H1 (cell line): ENCODE results near the gene USP13. TPM values are rescaled to one million over a fixed set of nuclear protein-coding genes. Genes with fewer than 3 reads are reported as not detected.

Source experiments
- CTCF ChIA-PET: fragments of 300-600 bp; sonication (Branson Sonifier 250); formaldehyde crosslinking; loops from one replicate; lab custom pipeline; 2021; ENCODE audit not compliant: partially characterized antibody; lab: Charles Lee
- POLR2A ChIA-PET: fragments of 300-600 bp; sonication (Branson Sonifier 250); formaldehyde crosslinking; loops from one replicate; lab custom pipeline; 2021; ENCODE audit warnings: inconsistent platforms; ENCODE audit not compliant: partially characterized antibody; lab: Charles Lee
- DNase-seq, 2 experiments: peaks; one replicate each; pipeline versions ENCODE4 v3.0.0 to v3.0.0-alpha.2; 2010 to 2022; ENCODE audit warnings: low spot score in 2 of 2, low read depth in 1 of 2, mixed read lengths in 1 of 2
- FAIRE-seq: peaks from 2 replicates; lab custom pipeline; 2011; peaks lifted over from hg19 to GRCh38; lab: Jason Lieb, UNC
- H2AFZ ChIP-seq: 2 replicates; pipeline ENCODE4 v1.8.1; 2012; ENCODE audit warnings: low read length, inconsistent platforms
- H2AK5ac ChIP-seq: 2 replicates; pipeline ENCODE4 v1.6.1; 2013; ENCODE audit warnings: low read depth, low read length
- H2BK120ac ChIP-seq: replicated peaks from 2 replicates; pipeline ENCODE3; 2013; ENCODE audit warnings: low read depth, low read length, inconsistent platforms
- H2BK12ac ChIP-seq: 2 replicates; pipeline ENCODE4 v1.6.1; 2013; ENCODE audit warnings: low read depth, low read length
- H2BK15ac ChIP-seq: 2 replicates; pipeline ENCODE4 v1.6.1; 2013; ENCODE audit warnings: low read length
- H2BK20ac ChIP-seq: 2 replicates; pipeline ENCODE4 v1.6.1; 2013; ENCODE audit warnings: low read length
- H2BK5ac ChIP-seq: 2 replicates; pipeline ENCODE4 v1.6.1; 2013; ENCODE audit warnings: low read depth, low read length
- H3K14ac ChIP-seq: 2 replicates; pipeline ENCODE4 v1.6.1; 2013; ENCODE audit warnings: inconsistent platforms; ENCODE audit not compliant: insufficient read length
- H3K18ac ChIP-seq: 2 replicates; pipeline ENCODE4 v1.6.1; 2013; ENCODE audit warnings: low read length; ENCODE audit errors: extremely low read depth
- H3K23ac ChIP-seq: 2 replicates; pipeline ENCODE4 v1.6.1; 2013; ENCODE audit warnings: inconsistent platforms; ENCODE audit not compliant: insufficient read length
- H3K23me2 ChIP-seq: 2 replicates; pipeline ENCODE4 v1.6.1; 2013; ENCODE audit warnings: low read depth, low read length
- H3K27ac ChIP-seq: 2 replicates; pipeline ENCODE4 v1.6.1; 2011; ENCODE audit warnings: low read depth, low read length, inconsistent platforms
- H3K27me3 ChIP-seq, 4 experiments: replicated peaks in 1 of 4; 1 replicate in 1 of 4; 2 replicates in 3 of 4; pipeline versions ENCODE4 v1.6.1 to v1.8.1; 2011 to 2013; ENCODE audit warnings: low read length in 3 of 4, mild to moderate bottlenecking in 3 of 4, inconsistent platforms in 2 of 4, mixed read lengths in 2 of 4, moderate library complexity in 1 of 4; ENCODE audit not compliant: control insufficient read depth in 3 of 4, insufficient read depth in 3 of 4; ENCODE audit errors: extremely low read depth in 1 of 4
- H3K36me3 ChIP-seq, 4 experiments: 2 replicates each; pipeline versions ENCODE4 v1.6.1 to v1.8.1; 2011 to 2013; ENCODE audit warnings: mild to moderate bottlenecking in 4 of 4, low read length in 3 of 4, moderate library complexity in 2 of 4, control low read depth in 1 of 4, inconsistent platforms in 1 of 4; ENCODE audit not compliant: insufficient read depth in 4 of 4, control insufficient read depth in 2 of 4
- H3K4ac ChIP-seq: replicated peaks from 2 replicates; pipeline ENCODE3; 2013; ENCODE audit warnings: low read length, low read depth, mixed read lengths, inconsistent platforms; ENCODE audit not compliant: insufficient read length
- H3K4me1 ChIP-seq, 4 experiments: replicated peaks in 1 of 4; 1 replicate in 1 of 4; 2 replicates in 3 of 4; pipeline versions ENCODE4 v1.6.1 to v1.8.1; 2011 to 2013; ENCODE audit warnings: low read length in 3 of 4, inconsistent platforms in 2 of 4, mixed read lengths in 1 of 4; ENCODE audit not compliant: insufficient read depth in 4 of 4, control insufficient read depth in 3 of 4
- H3K4me2 ChIP-seq, 2 experiments: 2 replicates each; pipeline versions ENCODE4 v1.6.1 to v1.8.1; 2011 to 2013; ENCODE audit warnings: low read depth in 2 of 2, low read length in 2 of 2, control low read depth in 1 of 2, inconsistent platforms in 1 of 2, mild to moderate bottlenecking in 1 of 2; ENCODE audit not compliant: insufficient read depth in 1 of 2
- H3K4me3 ChIP-seq, 4 experiments: fragments of 200-600, 300-600 bp in 1 of 4; sonication (generic), shearing (Covaris generic), sonication (Bioruptor Twin) in 1 of 4; 2 replicates each; pipeline versions ENCODE4 v1.5.1 to v1.8.1; 2011 to 2016; ENCODE audit warnings: low read length in 4 of 4, low read depth in 3 of 4, control low read depth in 2 of 4, inconsistent platforms in 2 of 4, mild to moderate bottlenecking in 2 of 4, mixed read lengths in 1 of 4, moderate library complexity in 1 of 4; ENCODE audit not compliant: insufficient read depth in 2 of 4; ENCODE audit errors: extremely low read depth in 1 of 4
- H3K56ac ChIP-seq: replicated peaks from 2 replicates; pipeline ENCODE3; 2013; ENCODE audit warnings: low read depth, mild to moderate bottlenecking, mixed read lengths, low read length, inconsistent platforms; ENCODE audit not compliant: insufficient read length
- H3K79me1 ChIP-seq: 2 replicates; pipeline ENCODE4 v1.6.1; 2013; ENCODE audit warnings: low read depth, low read length, control low read depth
- H3K79me2 ChIP-seq, 2 experiments: 2 replicates each; pipeline versions ENCODE4 v1.6.1 to v1.8.1; 2012 to 2013; ENCODE audit warnings: low read length in 2 of 2, mild to moderate bottlenecking in 2 of 2, inconsistent platforms in 1 of 2; ENCODE audit not compliant: insufficient read depth in 2 of 2, control insufficient read depth in 1 of 2
- H3K9ac ChIP-seq, 4 experiments: replicated peaks in 1 of 4; 1 replicate in 1 of 4; 2 replicates in 3 of 4; pipeline versions ENCODE4 v1.6.1 to v1.8.1; 2011 to 2013; ENCODE audit warnings: low read depth in 3 of 4, low read length in 3 of 4, control low read depth in 2 of 4, mild to moderate bottlenecking in 2 of 4, moderate library complexity in 2 of 4, inconsistent platforms in 1 of 4; ENCODE audit errors: extremely low read depth in 1 of 4
- H3K9me3 ChIP-seq, 2 experiments: 2 replicates each; pipeline versions ENCODE4 v1.6.1 to v1.8.1; 2012 to 2013; ENCODE audit warnings: mild to moderate bottlenecking in 2 of 2, moderate library complexity in 2 of 2, control low read depth in 1 of 2, inconsistent platforms in 1 of 2, low read depth in 1 of 2, low read length in 1 of 2, mixed read lengths in 1 of 2; ENCODE audit not compliant: insufficient read depth in 2 of 2
- H4K20me1 ChIP-seq, 2 experiments: replicated peaks in 1 of 2; 2 replicates each; pipeline versions ENCODE3 to v1.8.1; 2011 to 2013; ENCODE audit warnings: inconsistent platforms in 2 of 2, low read length in 2 of 2, mild to moderate bottlenecking in 1 of 2; ENCODE audit not compliant: insufficient read depth in 2 of 2, control insufficient read depth in 1 of 2
- H4K5ac ChIP-seq: 2 replicates; pipeline ENCODE4 v1.6.1; 2013; ENCODE audit warnings: low read length, low read depth, mixed read lengths, inconsistent platforms; ENCODE audit not compliant: insufficient read length
- H4K8ac ChIP-seq: 2 replicates; pipeline ENCODE4 v1.8.0; 2013; ENCODE audit warnings: mild to moderate bottlenecking, moderate library complexity, low read length, inconsistent platforms; ENCODE audit not compliant: insufficient read depth; ENCODE audit errors: extremely low read depth
- H4K91ac ChIP-seq: replicated peaks from 2 replicates; pipeline ENCODE3; 2013; ENCODE audit warnings: low read length, mixed read lengths, inconsistent platforms; ENCODE audit not compliant: insufficient read length
- ASH2L ChIP-seq: fragments of 200-600, 300-600 bp; sonication (generic); IDR thresholded peaks from one replicate; pipeline ENCODE4 v1.7.1; 2017; ENCODE audit warnings: low read length
- BRCA1 ChIP-seq: IDR thresholded peaks from 2 replicates; pipeline ENCODE4 v1.6.1; 2012; ENCODE audit warnings: low read depth, low read length, improper control_type of control experiment
- CBX8 ChIP-seq: fragments of 300-800, 300-1000 bp; sonication (generic); IDR thresholded peaks from 2 replicates; pipeline ENCODE4 v1.7.1; 2016; ENCODE audit warnings: low read depth, low read length, borderline replicate concordance
- CHD1 ChIP-seq: IDR thresholded peaks from 2 replicates; pipeline ENCODE4 v1.6.1; 2012; ENCODE audit warnings: low read depth, low read length, improper control_type of control experiment
- GABPA ChIP-seq: IDR thresholded peaks from 2 replicates; pipeline ENCODE4 v1.6.1; 2011; ENCODE audit warnings: mild to moderate bottlenecking, low read length, moderate library complexity, borderline replicate concordance; ENCODE audit not compliant: insufficient read depth
- HDAC6 ChIP-seq: IDR thresholded peaks from one replicate; pipeline ENCODE4 v1.7.1; 2012; ENCODE audit warnings: low read depth, mild to moderate bottlenecking, inconsistent platforms, low read length, moderate library complexity
- JUN ChIP-seq: IDR thresholded peaks from 2 replicates; pipeline ENCODE4 v1.6.1; 2011; ENCODE audit warnings: low read depth, mild to moderate bottlenecking, improper control_type of control experiment, low read length
- KDM1A ChIP-seq: fragments of 200-600, 300-600 bp; sonication (generic); IDR thresholded peaks from 2 replicates; pipeline ENCODE4 v1.7.1; 2016; ENCODE audit warnings: mild to moderate bottlenecking, low read length, borderline replicate concordance
- KDM5A ChIP-seq: fragments of 200-600 bp; IDR thresholded peaks from 2 replicates; pipeline ENCODE4 v1.7.1; 2012; ENCODE audit warnings: mild to moderate bottlenecking, low read length, inconsistent platforms, mixed read lengths
- MAFK ChIP-seq: IDR thresholded peaks from 2 replicates; pipeline ENCODE4 v1.6.1; 2012; ENCODE audit warnings: low read depth, mild to moderate bottlenecking, improper control_type of control experiment, low read length
- PHF8 ChIP-seq: fragments of 200-600 bp; sonication (generic); conservative IDR thresholded peaks from 2 replicates; pipeline ENCODE4 v1.7.1; 2012; ENCODE audit warnings: low read depth, mild to moderate bottlenecking, inconsistent platforms, low read length, moderate library complexity
- POLR2AphosphoS5 ChIP-seq: IDR thresholded peaks from 2 replicates; pipeline ENCODE4 v1.6.1; 2011; ENCODE audit warnings: low read depth, low read length
- RXRA ChIP-seq: IDR thresholded peaks from 2 replicates; pipeline ENCODE4 v1.6.1; 2011; ENCODE audit warnings: low read depth, mild to moderate bottlenecking, low read length, moderate library complexity; ENCODE audit not compliant: insufficient read depth
- SP2 ChIP-seq: IDR thresholded peaks from 2 replicates; pipeline ENCODE4 v1.6.1; 2012; ENCODE audit warnings: mild to moderate bottlenecking, low read length, inconsistent platforms
- SUZ12 ChIP-seq: fragments of 200-600 bp; sonication (generic); IDR thresholded peaks from 2 replicates; pipeline ENCODE4 v1.6.1; 2012; ENCODE audit warnings: mild to moderate bottlenecking, inconsistent platforms, low read length, moderate library complexity, mixed read lengths
- WGBS, 2 experiments: shearing (Covaris generic) in 1 of 2; methylation state at CpG; one replicate each; pipeline versions ENCODE4 v1.1.6 to v1.1.7; 2013 to 2015; ENCODE audit warnings: low lambda C conversion rate in 2 of 2, mixed read lengths in 2 of 2, inconsistent platforms in 1 of 2, low coverage in 1 of 2, missing lambda C conversion rate in 1 of 2; ENCODE audit not compliant: insufficient replicate concordance in 2 of 2, insufficient coverage in 1 of 2, insufficient read length in 1 of 2; ENCODE audit errors: extremely low coverage in 1 of 2, missing lambda C conversion rate in 1 of 2; 5-methylcytosine and 5-hydroxymethylcytosine counted together
- polyA plus RNA-seq, 7 experiments: library from polyadenylated mRNA; depleted of rRNA in 3 of 7; stranded (reverse) in 5 of 7; unstranded in 2 of 7; fragments of >200 nt in 5 of 7; fragments of 200-250 nt in 2 of 7; gene quantifications; 1 replicate in 5 of 7; 2 replicates in 1 of 7; 4 replicates in 1 of 7; pipeline versions ENCODE4 v1.2.1 to v1.2.3, GENCODE V29; 2011 to 2013; ENCODE audit warnings: missing spikeins in 2 of 7, mixed read lengths in 2 of 7
- total RNA-seq: library from RNA; stranded (reverse); fragmentation: NEBNext Ultra II Directional; extraction: Animal tissue kit (Norgen Biotek cat#: 25700); gene quantifications from 2 replicates; pipeline ENCODE4 v1.2.1, GENCODE V29; 2021

Gene USP13
- total and polyA plus RNA-seq, 2 of the 8 experiments (the other 6 are each of a cell fraction or from before 2014, with no cell fraction given) = 7.9 to 25.9 TPM

DNA sequence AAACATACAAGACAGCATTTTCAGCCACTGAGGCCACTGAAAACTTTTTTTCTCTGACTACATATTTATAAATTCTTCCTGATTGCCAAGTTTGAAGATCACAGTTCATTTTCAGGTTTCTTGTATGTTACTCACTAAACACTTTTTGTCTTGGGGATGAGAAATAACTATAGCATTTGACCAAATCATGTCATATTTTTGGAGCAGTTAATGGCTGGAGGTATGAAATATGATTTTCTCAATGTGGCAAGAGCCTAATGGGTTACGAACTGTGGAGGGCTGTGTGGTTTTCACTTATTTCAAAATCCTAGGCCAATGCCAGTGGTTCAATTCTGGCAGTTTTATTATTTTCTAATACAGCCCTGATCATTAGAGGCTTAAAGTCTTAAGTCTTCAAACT, 64.4 kb downstream of the USP13 start:
- Histone ChIP-seq H4K5ac (no peak overlapping the region), H3K4me2 (no peak overlapping the region), H3K27me3 (no peaks in the 10 kb centered on the region), H3K14ac (no peak overlapping the region), H3K36me3 (peaks cover 1 to 5% (median 3%) of the 10 kb centered on the region in 4 experiments; a peak in 4 of 8 replicates), H2AK5ac (no peak overlapping the region), H3K4me1 (peaks cover 3 to 8% (median 7%) of the 10 kb centered on the region in 4 experiments; a peak in 5 of 7 replicates), H3K79me1 (peaks cover 2% of the 10 kb centered on the region; the same call in 1 of the 2 replicates), H3K4me3 (no peak overlapping the region), H4K8ac (no peak overlapping the region), H3K9me3 (no peaks in the 10 kb centered on the region), H2BK12ac (no peak overlapping the region), H3K56ac (no peak overlapping the region), H4K20me1 (peaks cover 0 to 3% of the 10 kb centered on the region in 2 experiments), H3K27ac (no peak overlapping the region), H2AFZ (no peak overlapping the region), H2BK20ac (no peak overlapping the region), H3K18ac (no peak overlapping the region), H2BK5ac (no peak overlapping the region), H2BK15ac (no peak overlapping the region), H3K4ac (no peak overlapping the region), H3K79me2 (no peaks in the 10 kb centered on the region), H3K9ac (no peak overlapping the region), H4K91ac (no peak overlapping the region), H3K23me2 (no peaks in the 10 kb centered on the region), H2BK120ac (no peak overlapping the region), H3K23ac (no peak overlapping the region)
- CTCF ChIA-PET = interaction anchor here (1.5 kb wide), 1 partner anchor 50 kb away, joined by 7 read pairs; no protein-coding TSS in a partner anchor
- FAIRE-seq = no peak
- DNase-seq = no peak
- POLR2A ChIA-PET = interaction anchor here (1.3 to 1.8 kb wide), 2 partner anchors 22 to 64 kb away, joined by 3 to 4 read pairs; partner anchors contain the start of gene USP13
- 87% methylated on average over 1 of the region's 1 CpG; no CpG with 5 or more reads in 1 of the 2 experiments for WGBS, 2 experiments
- no peak for TF ChIP-seq CHD1
- TF ChIP-seq SP2 = no peak
- no peak for TF ChIP-seq PHF8
- TF ChIP-seq KDM1A = no peak
- no peak for TF ChIP-seq ASH2L
- TF ChIP-seq KDM5A = no peak
- TF ChIP-seq MAFK = no peak
- no peak for TF ChIP-seq GABPA
- TF ChIP-seq RXRA = no peak
- no peak for TF ChIP-seq SUZ12
- no peak for TF ChIP-seq CBX8
- TF ChIP-seq HDAC6 = no peak
- TF ChIP-seq POLR2AphosphoS5 = no peak
- TF ChIP-seq JUN = no peak
- TF ChIP-seq BRCA1 = no peak
